GM12892 (cell line): ENCODE measurements around the gene TANK.

Experiments used
- POLR2A ChIP-seq: IDR thresholded peaks from 2 replicates; pipeline ENCODE4 v1.6.1; 2011; ENCODE audit warnings: low read depth, low read length, control low read depth
- TAF1 ChIP-seq: IDR thresholded peaks from 2 replicates; pipeline ENCODE4 v1.6.1; 2011; ENCODE audit warnings: low read depth, mild to moderate bottlenecking, control low read depth, low read length, borderline replicate concordance

DNA sequence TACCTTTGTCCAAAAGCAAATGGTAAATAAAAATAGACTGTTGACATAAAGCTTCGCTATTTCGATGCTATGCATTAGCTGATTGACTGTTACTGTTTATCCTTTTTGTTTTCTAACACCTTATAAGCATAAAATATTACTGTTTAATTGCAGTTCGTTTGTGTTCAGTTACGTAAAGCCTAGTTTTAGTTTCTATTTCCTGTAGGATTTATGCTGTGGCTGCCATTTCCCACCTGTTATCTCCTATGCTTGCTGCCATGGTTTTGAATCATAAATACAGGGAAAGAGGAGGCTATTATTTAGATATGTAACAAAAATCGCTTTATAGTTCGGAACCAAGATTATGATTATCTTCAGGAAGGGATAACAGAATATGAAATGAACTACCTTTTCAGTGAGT, 3.9 kb downstream of the TANK start:
- no peak for TF ChIP-seq POLR2A
- no peak for TF ChIP-seq TAF1
